ENCODE measurements around the gene VPS37C.

Gene VPS37C

GRCh38 chr11:61120706-61121191 is 40.5 kb downstream of the VPS37C start:
- DNase-seq (ENCODE audit: low read depth, low spot score), result no peak
- H3K27ac ChIP-seq, result no peak overlapping the region

- no peak overlapping the region for H3K27ac ChIP-seq
- DNase-seq (ENCODE audit: low read depth, low spot score), result no peak
Measured at GRCh38 chr11:61120099-61120705, 41.0 kb downstream of the VPS37C start.

- H3K27ac ChIP-seq, result no peak overlapping the region
- no peak for DNase-seq (ENCODE audit: low read depth, low spot score)
Measured at GRCh38 chr11:61119571-61119970, 41.7 kb downstream of the VPS37C start.

- no peak overlapping the region for H3K27ac ChIP-seq
- DNase-seq (ENCODE audit: low read depth, low spot score), result no peak
Measured at GRCh38 chr11:61119055-61119454, 42.2 kb downstream of the VPS37C start.

- no peak overlapping the region for H3K27ac ChIP-seq
- DNase-seq (ENCODE audit: low read depth, low spot score), result no peak
Measured at GRCh38 chr11:61118406-61118805, 42.8 kb downstream of the VPS37C start.

- DNase-seq (ENCODE audit: low read depth, low spot score), result no peak
Measured at GRCh38 chr11:61118004-61118403, 43.2 kb downstream of the VPS37C start.

GRCh38 chr11:61117168-61117520 is 44.1 kb downstream of the VPS37C start:
- no peak overlapping the region for H3K27ac ChIP-seq
- no peak for DNase-seq (ENCODE audit: low read depth, low spot score)

More at GRCh38 chr11:61118004-61118403, 43.2 kb downstream of the VPS37C start:
- H3K27ac ChIP-seq, result no peak overlapping the region

GRCh38 chr11:61116426-61117167 is 44.6 kb downstream of the VPS37C start:
- DNase-seq (ENCODE audit: low read depth, low spot score), result no peak
- no peak overlapping the region for H3K27ac ChIP-seq

- no peak overlapping the region for H3K27ac ChIP-seq
- no peak for DNase-seq (ENCODE audit: low read depth, low spot score)
Measured at GRCh38 chr11:61115498-61116224, 45.6 kb downstream of the VPS37C start.

- H3K27ac ChIP-seq, result no peak overlapping the region
- DNase-seq (ENCODE audit: low read depth, low spot score), result no peak
Measured at GRCh38 chr11:61114913-61115312, 46.3 kb downstream of the VPS37C start.

- no peak overlapping the region for H3K27ac ChIP-seq
Measured at GRCh38 chr11:61113201-61113600, 48.0 kb downstream of the VPS37C start.

GRCh38 chr11:61112575-61112974 is 48.7 kb downstream of the VPS37C start:
- no peak overlapping the region for H3K27ac ChIP-seq
- no peak for DNase-seq (ENCODE audit: low read depth, low spot score)

More at GRCh38 chr11:61113201-61113600, 48.0 kb downstream of the VPS37C start:
- no peak for DNase-seq (ENCODE audit: low read depth, low spot score)

- no peak overlapping the region for H3K27ac ChIP-seq
- DNase-seq (ENCODE audit: low read depth, low spot score), result no peak
Measured at GRCh38 chr11:61111786-61112517, 49.3 kb downstream of the VPS37C start.

GRCh38 chr11:61111050-61111435 is 50.2 kb downstream of the VPS37C start:
- no peak for DNase-seq (ENCODE audit: low read depth, low spot score)
- no peak overlapping the region for H3K27ac ChIP-seq

- no peak for DNase-seq (ENCODE audit: low read depth, low spot score)
- no peak overlapping the region for H3K27ac ChIP-seq
Measured at GRCh38 chr11:61110255-61111049, 50.8 kb downstream of the VPS37C start.

- no peak overlapping the region for H3K27ac ChIP-seq
- no peak for DNase-seq (ENCODE audit: low read depth, low spot score)
Measured at GRCh38 chr11:61109671-61110070, 51.6 kb downstream of the VPS37C start.

GRCh38 chr11:61108847-61109585 is 52.2 kb downstream of the VPS37C start:
- no peak for DNase-seq (ENCODE audit: low read depth, low spot score)
- H3K27ac ChIP-seq, result no peak overlapping the region

- H3K27ac ChIP-seq, result no peak overlapping the region
- DNase-seq (ENCODE audit: low read depth, low spot score), result no peak
Measured at GRCh38 chr11:61107888-61108287, 53.3 kb downstream of the VPS37C start.

- H3K27ac ChIP-seq, result no peak overlapping the region
Measured at GRCh38 chr11:61106894-61107470, 54.2 kb downstream of the VPS37C start.

More at GRCh38 chr11:61106894-61107470, 54.2 kb downstream of the VPS37C start:
- no peak for DNase-seq (ENCODE audit: low read depth, low spot score)

All from epithelial cell of prostate (primary cell).